Measurements from ENCODE around the gene STK32B.

- TF ChIP-seq CTCF (IDR thresholded peaks at IDR 0.05) (no peak), POLR2AphosphoS5 (IDR thresholded peaks at IDR 0.05) (no peak), POLR2A (IDR thresholded peaks at IDR 0.05) (no peak)
Observed at GRCh38 chr4:5003372-5003857, 47.9 kb upstream of the STK32B start.
